GM19023 (cell line): Measurements from ENCODE around the gene CDC20.

Experiments
- ATAC-seq: cut with Tn5 transposase; IDR thresholded peaks from one replicate; pipeline ENCODE4 v1.9.1; 2021; ENCODE audit warnings: mild to moderate bottlenecking, moderate library complexity; ENCODE audit not compliant: unreplicated experiment

Gene CDC20

DNA sequence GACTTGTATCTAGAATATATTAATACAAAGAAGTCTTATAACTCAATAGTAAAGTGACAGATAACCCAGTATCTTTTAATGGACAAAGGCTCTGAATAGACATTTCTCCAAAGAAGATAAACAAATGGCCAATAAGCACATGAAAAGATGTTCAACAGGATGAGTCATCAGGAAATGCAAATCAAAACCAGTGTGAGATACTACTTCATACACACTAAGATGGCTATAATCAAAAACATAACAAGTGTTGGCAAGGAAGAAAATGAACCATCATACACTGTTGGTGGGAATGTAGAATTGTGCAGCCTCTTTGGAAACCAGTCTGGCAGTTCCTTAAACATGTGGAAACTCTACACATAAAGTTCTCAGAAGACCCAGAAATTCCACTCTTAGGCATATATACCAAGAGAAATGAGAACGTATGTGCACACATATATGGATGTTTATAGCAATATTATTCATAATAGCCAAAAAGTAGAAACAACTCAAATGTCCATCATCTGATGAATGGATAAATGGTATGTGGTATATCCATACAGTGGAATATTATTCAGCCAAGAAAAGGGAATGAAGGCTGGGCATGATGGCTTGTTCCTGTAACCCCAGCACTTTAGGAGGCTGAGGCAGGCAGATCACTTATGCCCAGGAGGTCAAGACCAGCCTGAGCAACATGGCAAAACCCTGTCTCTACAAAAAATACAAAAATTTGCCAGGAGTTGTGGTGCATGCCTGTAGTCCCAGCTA is 31.1 kb upstream of the CDC20 start:
- ATAC-seq, result no peak

- ATAC-seq, result no peak
These were observed 28.6 kb upstream of the CDC20 start for GRCh38 chr1:43329995-43330751.

- no peak for ATAC-seq
These were observed 27.1 kb upstream of the CDC20 start for GRCh38 chr1:43331688-43332087.

- ATAC-seq, result no peak
These were observed 24.2 kb upstream of the CDC20 start for GRCh38 chr1:43334453-43335205.

- ATAC-seq, result no peak
These were observed 21.2 kb upstream of the CDC20 start, which contains the start of gene MPL for GRCh38 chr1:43337588-43337987. MPL (plus strand) TSS chr1:43337818; CDS start chr1:43337849, 31 bp downstream.

- ATAC-seq, result no peak
These were observed 20.8 kb upstream of the CDC20 start for GRCh38 chr1:43338001-43338400.

GRCh38 chr1:43339584-43340232 is 19.1 kb upstream of the CDC20 start:
- ATAC-seq, result no peak

DNA sequence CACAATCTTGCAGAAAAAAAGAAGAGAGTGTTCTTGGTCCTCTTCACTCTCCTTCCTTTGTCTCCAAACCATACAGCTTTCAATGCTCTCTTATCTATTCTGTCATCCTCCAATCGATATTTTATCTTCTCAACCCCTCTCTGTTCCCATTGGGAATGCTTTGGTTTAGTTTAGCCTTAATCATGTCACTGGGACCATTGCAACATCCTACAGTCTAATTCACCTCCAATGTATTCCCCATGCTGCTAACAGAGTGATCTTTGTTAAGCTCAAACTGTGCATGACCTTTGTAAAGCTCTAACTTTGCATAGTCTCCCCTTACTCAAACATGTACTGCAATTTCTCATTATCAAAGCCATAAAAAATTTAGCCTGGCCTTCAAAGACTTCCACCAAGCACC is 18.2 kb upstream of the CDC20 start:
- no peak for ATAC-seq

DNA sequence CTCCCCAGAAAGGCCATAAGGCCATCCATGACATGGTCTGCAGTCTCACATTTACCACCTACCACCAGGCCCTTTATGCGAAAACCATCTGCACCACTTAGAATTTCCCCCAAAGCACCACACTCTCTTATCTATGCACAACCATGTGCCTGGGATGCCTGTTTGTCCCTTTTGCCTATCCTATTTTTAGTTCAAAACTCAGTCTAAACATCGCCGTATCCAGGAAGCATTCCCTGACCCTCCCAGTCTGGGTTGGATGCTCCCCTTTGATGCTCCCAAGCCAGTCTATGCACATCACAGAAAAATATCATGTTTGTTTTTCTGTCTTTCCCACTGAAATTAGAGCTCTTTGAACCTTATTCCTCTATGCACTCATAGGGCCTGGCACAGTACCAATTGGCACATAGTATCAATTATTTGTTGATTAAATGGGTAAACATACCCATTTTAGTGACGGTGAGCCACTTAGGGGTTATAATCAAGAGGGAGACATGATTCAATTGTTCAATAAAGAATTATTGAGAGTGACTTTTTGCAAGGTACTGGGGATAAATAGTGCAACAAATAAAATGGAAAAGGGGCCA is 14.4 kb upstream of the CDC20 start:
- ATAC-seq, result no peak

- ATAC-seq, result no peak
These were observed 13.7 kb upstream of the CDC20 start for GRCh38 chr1:43345120-43345519.

DNA sequence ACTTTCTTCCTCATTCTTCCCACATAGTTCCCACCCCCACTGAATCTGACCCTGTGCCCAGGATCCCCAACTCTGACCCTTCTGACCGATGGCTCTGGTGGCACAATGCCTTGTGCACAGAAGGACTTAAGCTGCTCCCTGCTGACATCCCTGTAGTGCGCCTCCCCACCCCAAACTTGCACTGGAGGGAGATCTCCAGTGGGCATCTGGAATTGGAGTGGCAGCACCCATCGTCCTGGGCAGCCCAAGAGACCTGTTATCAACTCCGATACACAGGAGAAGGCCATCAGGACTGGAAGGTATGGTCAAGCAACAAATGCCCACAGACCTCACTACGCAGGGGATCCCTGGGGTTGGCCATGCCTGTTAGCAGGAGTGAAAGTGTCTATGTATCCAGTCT is 12.1 kb upstream of the CDC20 start:
- no peak for ATAC-seq

- ATAC-seq, result no peak
These were observed 10.4 kb upstream of the CDC20 start for GRCh38 chr1:43348343-43348808.

DNA sequence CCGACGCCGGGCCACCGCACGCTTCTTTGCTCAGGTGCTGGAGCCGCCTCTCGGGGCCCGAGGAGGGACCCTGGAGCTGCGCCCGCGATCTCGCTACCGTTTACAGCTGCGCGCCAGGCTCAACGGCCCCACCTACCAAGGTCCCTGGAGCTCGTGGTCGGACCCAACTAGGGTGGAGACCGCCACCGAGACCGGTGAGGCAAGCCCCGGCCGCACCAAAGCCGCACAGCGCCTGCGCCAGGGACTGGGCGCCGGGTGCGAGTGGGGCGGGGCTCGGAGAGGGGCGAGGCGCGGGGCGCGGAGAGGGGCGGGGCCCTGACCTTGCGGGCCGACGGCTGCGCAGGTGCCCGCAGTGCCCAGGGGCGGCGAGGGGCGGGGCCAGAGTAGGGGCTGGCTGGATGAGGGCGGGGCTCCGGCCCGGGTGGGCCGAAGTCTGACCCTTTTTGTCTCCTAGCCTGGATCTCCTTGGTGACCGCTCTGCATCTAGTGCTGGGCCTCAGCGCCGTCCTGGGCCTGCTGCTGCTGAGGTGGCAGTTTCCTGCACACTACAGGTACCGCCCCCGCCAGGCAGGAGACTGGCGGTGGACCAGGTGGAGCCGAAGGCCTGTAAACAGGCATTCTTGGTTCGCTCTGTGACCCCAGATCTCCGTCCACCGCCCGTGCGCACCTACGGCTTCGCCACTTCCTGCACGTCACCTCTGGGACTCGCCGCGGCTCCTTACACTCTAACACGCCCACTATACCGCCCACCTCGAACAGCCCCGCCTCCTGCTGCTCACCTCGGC is 9.8 kb upstream of the CDC20 start:
- ATAC-seq, result peak; percentile 71

GRCh38 chr1:43349594-43350306 is 9.0 kb upstream of the CDC20 start:
- no peak for ATAC-seq

DNA sequence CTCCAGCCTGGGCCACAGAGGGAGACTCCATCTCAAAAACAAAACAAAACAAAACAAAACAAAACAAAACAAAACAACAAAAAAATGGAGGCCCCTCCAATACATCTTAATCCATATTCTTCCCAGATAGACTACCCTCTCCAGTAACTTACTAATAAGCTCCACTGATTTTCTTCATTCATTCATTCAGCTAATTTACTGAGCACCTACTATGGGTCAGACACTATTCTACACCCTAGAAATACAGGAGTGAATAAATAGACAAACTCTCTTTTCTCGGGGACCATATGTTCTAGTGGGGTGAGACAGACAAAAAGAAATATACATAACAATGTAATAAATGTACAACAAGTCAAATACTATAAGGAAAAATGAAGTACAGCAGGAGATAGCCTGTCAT is 7.8 kb upstream of the CDC20 start:
- no peak for ATAC-seq

DNA sequence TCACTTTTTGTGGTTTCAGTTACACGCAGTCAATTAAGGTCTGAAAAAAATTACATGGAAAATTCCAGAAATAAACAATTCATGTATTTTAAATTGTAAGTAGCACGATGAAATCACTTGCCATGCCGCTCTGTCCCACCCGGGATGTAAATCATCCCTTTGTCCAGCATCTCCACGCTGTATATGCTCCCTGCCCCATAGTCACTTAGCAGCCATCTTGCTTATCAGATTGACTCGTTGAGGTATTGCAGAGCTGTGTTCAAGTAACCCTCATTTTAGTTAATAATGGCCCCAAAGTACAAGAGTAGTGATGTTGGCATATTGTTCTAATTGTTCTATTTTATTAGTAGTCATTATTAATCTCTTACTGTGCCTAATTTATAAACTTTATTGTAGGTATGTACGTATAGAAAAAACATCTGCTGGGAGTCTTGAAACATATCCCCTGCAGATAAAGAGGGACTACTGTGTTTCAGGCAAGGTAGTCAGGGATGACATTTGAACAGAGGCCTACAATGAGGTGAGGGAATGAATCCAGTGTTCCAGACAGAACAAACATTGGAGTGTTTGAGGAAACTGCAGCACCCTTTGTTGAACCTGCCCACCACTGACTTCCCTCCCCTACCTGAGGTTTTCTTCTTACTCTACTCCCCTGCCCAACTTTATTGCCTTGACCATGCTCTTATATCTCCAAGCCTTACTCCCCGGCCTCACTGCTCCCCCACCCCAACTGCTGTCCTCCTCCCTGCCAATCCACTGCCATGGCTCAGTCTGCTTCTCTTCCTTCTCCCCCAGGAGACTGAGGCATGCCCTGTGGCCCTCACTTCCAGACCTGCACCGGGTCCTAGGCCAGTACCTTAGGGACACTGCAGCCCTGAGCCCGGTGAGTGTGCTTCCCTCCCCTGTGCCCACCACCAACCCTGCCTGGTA is 7.1 kb upstream of the CDC20 start:
- ATAC-seq, result no peak

- no peak for ATAC-seq
These were observed 6.5 kb upstream of the CDC20 start for GRCh38 chr1:43352351-43352705.

GRCh38 chr1:43352881-43353280 is 5.9 kb upstream of the CDC20 start:
- ATAC-seq, result no peak
